AG04449 (cell line): ENCODE results near the gene NENF.
A peak's percentile ranks its signal among the peaks of the same experiment; 100 is the strongest.

Experiments
- CTCF ChIA-PET: fragments of 350-600 bp; formaldehyde crosslinking; extraction: SDS; loops from one replicate; lab custom pipeline; 2021; ENCODE audit warnings: antibody characterized with exemption; lab: Yijun Ruan, JAX
- POLR2A ChIA-PET: fragments of 400-600, 350-600 bp; formaldehyde crosslinking; extraction: SDS; loops from one replicate; lab custom pipeline; 2020; ENCODE audit warnings: antibody characterized with exemption, inconsistent platforms; lab: Yijun Ruan, JAX
- DNase-seq: peaks from one replicate; pipeline ENCODE4 v3.0.0-alpha.2; 2010; ENCODE audit warnings: low read depth, low spot score
- H3K4me3 ChIP-seq: 2 replicates; pipeline ENCODE4 v1.5.1; 2011; ENCODE audit warnings: low read depth, mild to moderate bottlenecking, control low read depth, low read length
- TF ChIP-seq, protein P1 (sequence below): IDR thresholded peaks from one replicate; pipeline ENCODE4 v1.5.1; 2011; ENCODE audit warnings: mild to moderate bottlenecking, moderate library complexity, low read length, control low read depth, inconsistent platforms; ENCODE audit not compliant: insufficient read depth; ENCODE audit errors: missing control alignments

The NENF gene

DNA sequence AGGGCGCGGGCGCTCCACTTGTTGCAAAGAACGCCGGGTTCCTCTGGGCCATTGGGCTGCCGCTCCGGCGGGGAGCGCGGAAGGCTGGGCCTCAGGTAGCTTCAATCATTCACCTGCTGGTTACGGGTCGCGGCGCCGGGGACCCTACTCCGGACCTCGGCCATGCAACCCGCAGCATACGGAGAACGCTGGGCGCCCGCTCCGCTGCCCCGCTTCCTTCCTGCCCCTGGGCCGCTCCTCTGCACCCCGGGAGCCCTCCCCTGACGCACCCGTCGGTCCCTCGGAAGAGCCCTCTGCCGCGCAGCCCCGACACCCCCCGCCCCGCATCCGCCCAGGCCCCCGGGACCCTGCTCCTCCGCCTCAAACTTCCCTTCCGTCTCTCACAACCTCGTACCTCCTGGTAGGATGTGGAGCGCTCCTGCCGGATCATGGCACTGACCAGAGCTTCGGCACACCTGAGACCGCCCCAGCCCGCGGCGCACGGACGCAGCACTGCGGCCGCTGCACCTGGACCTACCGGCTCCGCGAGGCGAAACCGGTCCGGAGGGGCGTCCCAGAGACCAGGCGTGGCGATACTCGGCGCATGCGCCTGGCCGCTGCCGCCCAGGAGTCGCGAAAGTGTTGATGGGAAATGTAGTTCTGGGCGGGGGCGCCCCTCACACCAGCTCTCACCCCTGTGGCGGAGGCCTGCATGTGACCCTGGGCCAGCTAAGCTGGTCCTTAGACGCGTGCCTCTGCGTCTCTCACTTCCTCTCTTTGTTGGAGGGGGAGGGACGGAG is 18.2 kb upstream of the NENF start, which contains the start of gene PACC1:
PACC1 (minus strand) TSS at position 559 of the 779 bp plus-strand sequence; CDS start at position 430, 129 bp downstream.
- no peak for DNase-seq
- H3K4me3 ChIP-seq: peak within 1 kb of the TSS; percentile 97
- ChIA-PET CTCF (interaction anchor here (0.8 to 0.9 kb wide), 3 partner anchors 11 to 70 kb away, joined by 3 read pairs; no protein-coding TSS in a partner anchor), POLR2A (no interaction called here)
- TF ChIP-seq, protein P1, sequence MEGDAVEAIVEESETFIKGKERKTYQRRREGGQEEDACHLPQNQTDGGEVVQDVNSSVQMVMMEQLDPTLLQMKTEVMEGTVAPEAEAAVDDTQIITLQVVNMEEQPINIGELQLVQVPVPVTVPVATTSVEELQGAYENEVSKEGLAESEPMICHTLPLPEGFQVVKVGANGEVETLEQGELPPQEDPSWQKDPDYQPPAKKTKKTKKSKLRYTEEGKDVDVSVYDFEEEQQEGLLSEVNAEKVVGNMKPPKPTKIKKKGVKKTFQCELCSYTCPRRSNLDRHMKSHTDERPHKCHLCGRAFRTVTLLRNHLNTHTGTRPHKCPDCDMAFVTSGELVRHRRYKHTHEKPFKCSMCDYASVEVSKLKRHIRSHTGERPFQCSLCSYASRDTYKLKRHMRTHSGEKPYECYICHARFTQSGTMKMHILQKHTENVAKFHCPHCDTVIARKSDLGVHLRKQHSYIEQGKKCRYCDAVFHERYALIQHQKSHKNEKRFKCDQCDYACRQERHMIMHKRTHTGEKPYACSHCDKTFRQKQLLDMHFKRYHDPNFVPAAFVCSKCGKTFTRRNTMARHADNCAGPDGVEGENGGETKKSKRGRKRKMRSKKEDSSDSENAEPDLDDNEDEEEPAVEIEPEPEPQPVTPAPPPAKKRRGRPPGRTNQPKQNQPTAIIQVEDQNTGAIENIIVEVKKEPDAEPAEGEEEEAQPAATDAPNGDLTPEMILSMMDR: peak; percentile 4

DNA sequence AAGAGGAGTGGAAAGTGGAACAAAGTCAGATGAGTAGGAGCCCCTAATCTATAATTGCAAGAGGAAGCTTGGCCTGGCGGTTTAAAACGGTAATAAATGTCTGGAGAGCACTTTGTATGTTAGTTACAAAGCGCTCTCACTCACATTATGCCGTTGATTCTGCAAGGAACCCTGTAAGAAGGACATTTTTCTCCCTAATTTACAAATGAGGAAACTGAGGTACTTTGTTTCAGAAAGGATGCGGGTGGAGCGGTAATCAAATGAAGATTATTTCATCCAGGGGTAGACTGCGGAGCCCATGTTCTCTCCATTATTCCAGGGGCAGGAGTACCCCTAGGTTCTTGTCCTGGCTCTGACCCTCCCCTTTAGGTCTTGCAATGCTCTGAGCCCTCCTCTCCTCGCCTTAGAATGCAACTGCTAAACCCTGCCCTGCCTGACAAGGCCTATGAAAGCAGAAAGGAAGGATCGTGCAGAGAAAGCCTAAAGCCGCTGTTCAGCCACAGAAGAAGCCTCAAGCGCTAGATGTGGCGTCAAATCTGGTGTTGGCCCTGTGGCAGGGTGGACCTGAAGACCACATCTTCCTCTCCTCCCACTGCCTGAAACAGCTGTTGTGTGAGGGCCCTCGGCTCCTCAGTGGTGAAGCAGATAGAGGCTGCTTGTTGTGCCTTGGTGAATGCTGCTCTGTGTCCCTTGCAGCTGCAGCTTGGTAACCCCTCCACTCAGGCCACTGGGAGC is 17.4 kb upstream of the NENF start:
- ChIA-PET POLR2A (no interaction called here), CTCF (interaction anchor here (0.8 to 0.9 kb wide), 2 partner anchors 15 to 71 kb away, joined by 3 read pairs; no protein-coding TSS in a partner anchor)
- TF ChIP-seq, protein P1: no peak
- DNase-seq: no peak
- H3K4me3 ChIP-seq: peak overlapping the region; percentile 97

DNA sequence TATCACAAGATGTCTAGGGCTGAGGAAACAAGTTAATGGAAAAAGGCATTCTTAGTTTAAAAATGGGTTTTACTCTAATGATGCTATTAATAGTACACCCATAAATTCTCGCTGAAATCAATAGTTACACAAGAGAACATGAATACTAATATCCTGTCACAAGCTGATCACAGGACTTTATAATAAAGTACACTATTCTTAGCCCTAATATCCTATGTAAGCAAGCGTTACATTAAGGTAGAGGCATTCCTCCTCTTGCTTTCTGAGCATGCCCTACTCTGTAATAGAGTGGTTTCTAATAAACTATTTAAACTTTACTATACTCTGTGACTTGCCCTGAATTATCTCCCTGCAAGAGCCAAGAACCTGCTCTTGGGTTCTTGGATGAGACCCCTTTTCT is 11.6 kb upstream of the NENF start:
- H3K4me3 ChIP-seq: no peak overlapping the region
- CTCF ChIA-PET: no interaction called here
- DNase-seq: no peak
- TF ChIP-seq, protein P1: no peak
- POLR2A ChIA-PET: no interaction called here

DNA sequence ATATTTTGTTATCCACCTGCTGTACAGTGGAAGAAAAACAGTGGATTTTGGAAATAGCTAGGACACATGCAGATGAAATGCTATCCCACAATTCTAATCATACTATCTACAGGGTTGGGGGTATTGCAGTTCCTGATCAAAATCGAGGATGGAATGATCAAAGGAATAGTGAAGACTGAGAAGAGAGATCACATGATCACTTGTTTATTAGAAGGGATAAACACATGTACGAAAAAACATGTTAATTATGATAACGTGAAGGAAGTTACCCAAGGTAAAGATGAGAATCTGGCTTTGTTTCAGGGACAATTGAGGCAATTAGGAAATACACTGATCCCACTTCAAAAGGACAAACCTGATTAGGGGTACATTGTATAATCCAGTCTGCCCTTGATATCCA is 8.8 kb upstream of the NENF start:
- ChIA-PET POLR2A (no interaction called here), CTCF (interaction anchor here (2.2 kb wide), 1 partner anchor 32 kb away, joined by 9 read pairs; no protein-coding TSS in a partner anchor)

DNA sequence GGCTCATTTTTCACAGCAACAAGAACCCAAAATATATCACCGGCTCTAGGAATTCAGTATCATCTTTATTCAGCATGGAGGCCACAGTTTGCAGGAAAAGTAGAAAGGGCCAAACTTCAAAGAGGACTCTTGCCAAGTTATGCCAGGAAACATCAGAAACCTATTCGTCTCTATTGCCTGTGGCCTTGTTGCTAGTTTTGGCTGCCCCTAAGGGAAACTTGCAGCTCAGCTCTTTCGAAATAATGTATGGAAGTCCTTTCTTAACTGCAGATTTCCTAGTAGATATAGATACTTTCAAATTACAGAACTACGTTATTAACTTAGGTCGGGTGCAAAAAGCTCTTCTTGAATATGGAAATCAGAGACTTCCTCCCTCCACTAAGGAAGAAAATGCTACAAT is 4.2 kb upstream of the NENF start:
- POLR2A ChIA-PET: no interaction called here
- H3K4me3 ChIP-seq: no peak overlapping the region
- CTCF ChIA-PET: interaction anchor here (0.9 to 2.4 kb wide), 3 partner anchors 48 to 358 kb away, joined by 3 to 11 read pairs (median 4); no protein-coding TSS in a partner anchor

More for the DNA sequence above, 8.8 kb upstream of the NENF start:
- DNase-seq: no peak
- TF ChIP-seq, protein P1: no peak
- no peak overlapping the region for H3K4me3 ChIP-seq

More for the DNA sequence above, 4.2 kb upstream of the NENF start:
- no peak for DNase-seq
- TF ChIP-seq, protein P1: no peak
